GM18507 (cell line): ENCODE results near the gene HEY2.
"Not testable (repeated sequence)": the region's sequence is repeated elsewhere in the genome, so short reads cannot be mapped to it uniquely, and the experiment has no call there.

Source experiments
- DNase-seq: peaks from one replicate; pipeline ENCODE4 v3.0.0; 2011; ENCODE audit warnings: low read depth; ENCODE audit not compliant: insufficient read length; ENCODE audit errors: extremely low spot score
- FAIRE-seq: peaks from 2 replicates; lab custom pipeline; 2011; peaks lifted over from hg19 to GRCh38; lab: Jason Lieb, UNC

The HEY2 gene

DNA sequence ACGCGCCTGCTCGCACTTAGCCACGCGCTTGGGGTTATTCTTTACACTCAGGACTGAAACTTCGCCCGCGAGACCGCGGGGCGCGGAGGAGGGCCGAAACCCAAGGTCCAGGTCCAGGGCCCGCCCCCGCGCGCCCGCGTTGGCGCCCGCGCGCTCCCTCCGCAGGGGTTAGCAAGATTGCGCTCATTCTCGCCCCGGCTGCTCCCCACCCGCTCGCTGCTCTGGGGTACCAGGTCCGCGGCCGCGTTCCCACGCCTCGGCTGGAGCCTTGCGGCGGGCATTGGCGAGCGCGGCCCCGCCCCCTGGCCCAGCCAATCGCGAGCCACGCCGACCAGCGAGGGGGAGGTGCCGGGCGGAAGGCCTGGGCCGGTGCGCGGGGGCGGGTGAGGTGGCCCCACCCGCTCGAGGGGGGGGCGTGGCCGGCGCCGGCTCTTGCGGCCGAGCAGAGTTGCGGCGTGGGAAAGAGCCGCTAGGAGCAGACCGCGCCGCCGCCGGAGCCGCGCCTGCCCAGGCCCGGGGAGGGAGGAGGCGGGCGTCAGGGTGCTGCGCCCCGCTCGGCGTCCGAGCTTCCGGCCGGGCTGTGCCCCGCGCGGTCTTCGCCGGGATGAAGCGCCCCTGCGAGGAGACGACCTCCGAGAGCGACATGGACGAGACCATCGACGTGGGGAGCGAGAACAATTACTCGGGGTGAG, at the start of gene HEY2:
TSS of gene HEY2 (plus strand) at position 460 of the 692 bp plus-strand sequence. CDS start at position 605, 145 bp downstream.
- FAIRE-seq, result peak; percentile 93
- DNase-seq, result peak; percentile 95

GRCh38 chr6:125700581-125701353, 48.7 kb upstream of the HEY2 start:
- DNase-seq (no peak), FAIRE-seq (no peak)

- no peak for DNase-seq
- no peak for FAIRE-seq
Measured at GRCh38 chr6:125701354-125701668, 48.1 kb upstream of the HEY2 start.

- not testable (repeated sequence) for FAIRE-seq, DNase-seq
Measured at GRCh38 chr6:125703882-125704281, 45.5 kb upstream of the HEY2 start.

DNA sequence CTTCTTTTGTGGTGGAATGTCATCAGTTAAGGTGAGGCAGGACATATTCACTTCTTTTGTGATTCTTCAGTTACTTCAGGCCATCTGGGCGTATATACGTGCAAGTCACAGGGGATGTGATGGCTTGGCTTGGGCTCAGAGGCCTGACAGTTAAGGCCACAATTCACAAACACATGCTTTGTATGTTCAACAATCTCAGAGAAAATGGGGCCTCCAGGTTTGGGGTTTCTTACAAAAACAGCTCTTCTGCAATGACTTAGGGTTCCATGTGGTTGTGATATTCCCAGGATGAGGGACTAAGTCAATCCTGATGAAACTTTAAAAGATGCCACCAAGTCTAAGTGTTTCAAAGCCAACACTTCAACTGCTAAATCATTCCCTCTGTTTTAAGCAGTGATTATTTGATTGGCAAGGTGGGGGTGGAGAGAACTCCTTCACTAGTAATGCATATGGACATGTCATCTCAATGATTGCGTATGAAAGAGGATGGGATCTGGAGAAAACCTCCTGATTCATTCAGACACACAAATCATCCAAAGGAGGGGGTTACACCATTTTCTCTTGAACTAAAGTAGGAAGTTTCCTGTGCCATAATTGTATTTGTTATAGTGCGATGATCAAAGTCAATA, 41.7 kb upstream of the HEY2 start:
- no peak for DNase-seq
- FAIRE-seq, result no peak

GRCh38 chr6:125711013-125711675, 38.3 kb upstream of the HEY2 start:
- no peak for FAIRE-seq
- DNase-seq, result no peak

DNA sequence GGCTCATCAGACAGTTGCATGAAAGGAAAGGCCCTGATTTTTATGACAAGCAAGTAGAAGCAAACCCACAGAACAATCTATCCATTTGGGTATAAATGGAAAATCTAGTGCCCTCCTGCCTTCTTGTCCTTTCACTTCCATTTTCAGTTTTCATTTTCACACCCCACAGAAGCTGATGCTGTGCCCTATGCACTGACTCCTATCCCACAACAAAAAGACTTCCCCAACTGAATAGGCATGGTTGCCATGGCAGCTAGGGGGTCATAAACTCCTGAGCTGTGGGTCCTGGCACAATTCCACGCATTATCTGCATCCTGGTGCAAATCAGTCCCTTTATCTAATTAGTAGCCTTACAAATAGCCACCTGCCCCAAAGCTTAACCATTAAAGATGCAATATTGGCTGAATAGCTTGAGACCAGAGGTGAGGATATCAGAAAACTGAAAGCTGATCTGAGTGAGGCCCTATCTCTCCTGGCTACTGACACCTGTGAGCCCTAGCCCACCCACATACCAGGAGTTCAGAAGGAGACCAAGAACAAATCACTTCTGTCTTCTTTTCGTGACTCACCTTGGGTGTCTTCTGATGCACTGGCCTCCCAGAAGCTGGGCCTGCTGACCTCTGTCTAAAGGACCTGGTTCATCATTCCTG, 34.9 kb upstream of the HEY2 start:
- FAIRE-seq, result peak; percentile 77
- no peak for DNase-seq

GRCh38 chr6:125717120-125717731, 32.2 kb upstream of the HEY2 start:
- peak; percentile 87 for FAIRE-seq
- no peak for DNase-seq

DNA sequence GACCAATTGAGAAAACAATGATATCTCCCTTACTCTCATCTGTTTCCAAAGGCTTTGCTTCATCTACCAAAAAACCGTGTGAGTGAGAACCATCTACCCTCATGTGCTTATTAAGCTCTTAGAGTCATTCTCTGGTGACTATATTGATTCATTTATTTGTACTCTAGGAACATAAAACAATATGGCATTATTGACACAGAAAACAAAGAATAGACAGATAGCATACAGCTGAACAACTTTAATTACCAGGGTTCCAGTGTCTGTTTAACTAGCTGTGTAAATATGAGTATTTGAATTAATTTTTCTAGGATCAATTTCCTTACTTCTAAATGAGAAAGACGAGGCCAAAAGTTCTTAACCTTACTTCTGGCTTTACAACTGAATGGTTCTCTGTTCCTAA, 31.3 kb upstream of the HEY2 start:
- no peak for DNase-seq
- no peak for FAIRE-seq

- no peak for FAIRE-seq
- DNase-seq, result no peak
Measured at GRCh38 chr6:125722886-125723285, 26.5 kb upstream of the HEY2 start.

DNA sequence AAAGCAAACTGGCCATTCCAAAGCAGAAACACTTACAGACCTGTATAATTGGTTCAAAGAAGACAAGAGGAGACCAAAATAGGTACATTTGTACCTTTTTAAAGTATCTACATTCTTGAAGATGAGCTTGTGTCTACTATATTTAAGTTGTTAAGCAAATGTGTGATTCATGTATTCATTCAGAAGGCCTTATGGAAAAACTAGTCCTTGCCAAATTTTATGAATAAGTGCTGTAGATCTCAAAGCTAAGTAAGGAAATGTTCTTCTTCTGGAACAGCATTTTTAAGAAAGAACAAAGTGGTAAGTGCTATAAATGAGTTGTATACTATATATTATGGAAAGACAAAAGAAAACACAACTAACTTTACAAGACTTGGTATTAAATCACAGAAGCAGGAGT, 22.2 kb upstream of the HEY2 start:
- DNase-seq (no peak), FAIRE-seq (no peak)

- no peak for FAIRE-seq
- no peak for DNase-seq
Measured at GRCh38 chr6:125728739-125729138, 20.7 kb upstream of the HEY2 start.

- no peak for DNase-seq
- FAIRE-seq, result no peak
Measured at GRCh38 chr6:125729983-125730382, 19.4 kb upstream of the HEY2 start.

GRCh38 chr6:125732398-125732797, 17.0 kb upstream of the HEY2 start:
- FAIRE-seq (no peak), DNase-seq (no peak)

- FAIRE-seq (no peak), DNase-seq (no peak)
Measured at GRCh38 chr6:125733516-125734300, 15.7 kb upstream of the HEY2 start.

DNA sequence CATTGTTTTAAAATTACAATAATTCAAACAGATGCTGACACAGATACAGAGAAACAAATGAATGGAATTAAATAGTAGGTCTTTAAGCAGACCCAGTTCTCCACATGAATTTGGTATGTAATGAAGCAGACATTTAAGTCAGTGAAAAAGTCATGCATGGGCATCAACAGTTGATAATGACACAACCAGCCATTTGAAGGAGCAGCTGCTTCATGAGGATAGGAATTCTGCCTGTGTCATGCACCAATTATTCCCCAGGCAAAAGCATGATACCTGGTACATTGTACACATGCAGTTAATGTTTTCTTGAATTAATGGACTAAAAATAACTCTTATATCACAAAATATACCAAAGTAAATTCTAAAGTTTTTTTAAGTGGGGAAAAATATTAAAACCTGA, 11.2 kb upstream of the HEY2 start:
- FAIRE-seq, result no peak
- no peak for DNase-seq

- DNase-seq (no peak), FAIRE-seq (no peak)
Measured at GRCh38 chr6:125739364-125739763, 10.1 kb upstream of the HEY2 start.

DNA sequence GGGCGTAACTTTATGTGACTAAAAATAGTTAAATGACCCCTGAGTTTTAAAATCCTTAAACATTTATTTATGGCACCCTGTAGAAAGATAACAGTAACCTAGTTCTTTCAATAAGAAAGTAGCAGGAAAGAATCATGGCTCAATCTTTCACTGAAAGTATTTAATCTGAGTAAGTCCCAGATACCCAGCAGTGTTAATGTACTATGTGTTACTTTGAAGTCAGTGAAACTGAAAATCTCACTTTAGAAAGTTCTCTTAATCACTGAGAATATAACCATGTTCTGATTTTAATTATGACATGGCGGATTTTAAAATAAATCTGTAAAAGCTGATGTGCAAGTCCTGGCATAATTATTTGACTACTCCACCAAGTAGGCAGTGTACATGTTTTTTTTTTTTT, 8.1 kb upstream of the HEY2 start:
- DNase-seq, result no peak
- no peak for FAIRE-seq

- FAIRE-seq (no peak), DNase-seq (no peak)
Measured at GRCh38 chr6:125742024-125742423, 7.4 kb upstream of the HEY2 start.
